ENCODE data around the gene NFKBIB. TPM values are rescaled to one million over a fixed set of nuclear protein-coding genes. Genes with fewer than 3 reads are reported as not detected.

Gene NFKBIB
- polyA plus RNA-seq, 2 of the 4 experiments (the other 2 are of a cell fraction), result 35.0 to 61.7 TPM

- FAIRE-seq (peak; percentile 90), ATAC-seq (peak; percentile 1 to 3; a peak in 3 of 6 replicates), DNase-seq (ENCODE audit: low read depth in 1 of 2, low spot score in 1 of 2) (no peak)
- Histone ChIP-seq H3K27ac (no peak overlapping the region), H3K4me2 (no peak overlapping the region), H3K4me3 (no peak overlapping the region), H3K9me3 (no peaks in the 10 kb centered on the region; the same call in 2 of the 3 replicates), H3K4me1 (0 out of 3 replicates have a peak, but pooled peaks cover 2% of the 10 kb centered on the region)
- ChIA-PET POLR2A (interaction anchor here (1.2 to 2.0 kb wide), 3 partner anchors 13 to 18 kb away, joined by 3 to 9 read pairs (median 9); partner anchors contain the start of genes MRPS12, NFKBIB, SARS2 and SIRT2), CTCF (interaction anchor here (0.7 to 5.7 kb wide), 14 partner anchors 9 to 679 kb away, joined by 3 to 56 read pairs (median 4); partner anchors contain the start of genes FAM98C, FBXO17, MRPS12 and NFKBIB)
- 86% methylated on average over 12 of the region's 12 CpGs for WGBS (ENCODE audit: missing lambda C conversion rate)
- TF ChIP-seq JUNB (IDR thresholded peaks at IDR 0.05), result no peak
- TF ChIP-seq GATA3 (IDR thresholded peaks at IDR 0.05; ENCODE audit: borderline replicate concordance), result 0 out of 2 replicates have a peak, but pooled peaks have one; percentile 11
- no peak for TF ChIP-seq NR3C1 (IDR thresholded peaks at IDR 0.05)
These were observed 13.1 kb downstream of the NFKBIB start for GRCh38 chr19:38912600-38913514.

GRCh38 chr19:38913958-38914357 lies 14.2 kb downstream of the NFKBIB start:
- Histone ChIP-seq H3K4me1 (0 out of 3 replicates have a peak, but pooled peaks cover 5% of the 10 kb centered on the region), H3K4me3 (no peak overlapping the region), H3K27ac (no peak overlapping the region), H3K4me2 (no peak overlapping the region), H3K9me3 (no peaks in the 10 kb centered on the region)
- FAIRE-seq, result no peak
- TF ChIP-seq ELK1 (IDR thresholded peaks at IDR 0.05; ENCODE audit: low read depth, low read length), result no peak
- TF ChIP-seq PBX3 (IDR thresholded peaks at IDR 0.05), result 0 out of 2 replicates have a peak, but pooled peaks have one; percentile 35
- ChIA-PET POLR2A (interaction anchor here (0.5 to 1.2 kb wide), 3 partner anchors 17 to 233 kb away, joined by 3 to 9 read pairs (median 3); partner anchors contain the start of genes MRPS12 and SARS2), CTCF (interaction anchor here (0.6 to 5.7 kb wide), 18 partner anchors 8 to 511 kb away, joined by 3 to 56 read pairs (median 5); partner anchors contain the start of genes FAM98C, FBXO17, MRPS12 and NFKBIB)
- no peak for ATAC-seq
- no peak for DNase-seq (ENCODE audit: low read depth in 1 of 2, low spot score in 1 of 2)
- WGBS (ENCODE audit: missing lambda C conversion rate), result 88% methylated on average over 8 of the region's 8 CpGs

- WGBS (ENCODE audit: missing lambda C conversion rate), result 87% methylated on average over 44 of the region's 44 CpGs
- H3K9me3 ChIP-seq, result no peaks in the 10 kb centered on the region
- no peak overlapping the region for H3K4me3 ChIP-seq
- CTCF ChIA-PET, result interaction anchor here (0.5 to 5.7 kb wide), 22 partner anchors 8 to 513 kb away, joined by 3 to 56 read pairs (median 4); partner anchors contain the start of genes FAM98C, FBXO17, MRPS12 and NFKBIB
- POLR2A ChIA-PET, result interaction anchor here (1.6 to 1.7 kb wide), 2 partner anchors 15 to 66 kb away, joined by 3 to 7 read pairs; partner anchors contain the start of genes HNRNPL, MRPS12 and SARS2
- H3K4me1 ChIP-seq, result 0 out of 3 replicates have a peak, but pooled peaks cover 5% of the 10 kb centered on the region
- no peak overlapping the region for H3K4me2 ChIP-seq
- DNase-seq (ENCODE audit: low read depth in 1 of 2, low spot score in 1 of 2) (no peak), ATAC-seq (no peak), FAIRE-seq (no peak)
- TF ChIP-seq CBX8 (IDR thresholded peaks at IDR 0.05) (no peak), CTCF (IDR thresholded peaks at IDR 0.05) (no peak), TFCP2L1 (CRISPR knock-in tag; IDR thresholded peaks at IDR 0.05) (no peak), RCOR1 (IDR thresholded peaks at IDR 0.05; ENCODE audit: low read depth, low read length) (no peak), MAFK (IDR thresholded peaks at IDR 0.05; ENCODE audit: partially characterized antibody) (no peak), NPAS2 (CRISPR knock-in tag; IDR thresholded peaks at IDR 0.05; ENCODE audit: borderline replicate concordance) (no peak), ZFP36 (IDR thresholded peaks at IDR 0.05; ENCODE audit: borderline replicate concordance, partially characterized antibody) (no peak), HOXA7 (CRISPR knock-in tag; IDR thresholded peaks at IDR 0.05) (no peak), GATA3 (IDR thresholded peaks at IDR 0.05; ENCODE audit: borderline replicate concordance) (no peak), CEBPB (IDR thresholded peaks at IDR 0.05) (no peak), E2F6 (IDR thresholded peaks at IDR 0.05; ENCODE audit: borderline replicate concordance, low read depth) (no peak), JUNB (IDR thresholded peaks at IDR 0.05) (no peak)
- H3K27ac ChIP-seq, result no peak overlapping the region
These were observed 15.9 kb downstream of the NFKBIB start for GRCh38 chr19:38915329-38916321.

Data from A549 (cell line).